A204.1 (cell line): ENCODE measurements around the gene LHFPL5.

Experiments
- FAIRE-seq: peaks from 2 replicates; lab custom pipeline; 2012; peaks lifted over from hg19 to GRCh38; lab: Jason Lieb, UNC

LHFPL5 gene

GRCh38 chr6:35794536-35795452, 10.4 kb upstream of the LHFPL5 start:
- FAIRE-seq, result no peak

GRCh38 chr6:35795453-35796071, 9.6 kb upstream of the LHFPL5 start:
- no peak for FAIRE-seq

- FAIRE-seq, result no peak
Observed at GRCh38 chr6:35796236-35796635, 8.9 kb upstream of the LHFPL5 start.

- no peak for FAIRE-seq
Observed at GRCh38 chr6:35797837-35798526, 7.2 kb upstream of the LHFPL5 start.

- FAIRE-seq, result no peak
Observed at GRCh38 chr6:35798706-35799105, 6.4 kb upstream of the LHFPL5 start.

- FAIRE-seq, result no peak
Observed at GRCh38 chr6:35801148-35801547, 4.0 kb upstream of the LHFPL5 start.

GRCh38 chr6:35808688-35809087, 3.5 kb downstream of the LHFPL5 start:
- FAIRE-seq, result no peak

- FAIRE-seq, result no peak
Observed at GRCh38 chr6:35809809-35810208, 4.7 kb downstream of the LHFPL5 start.

- FAIRE-seq, result no peak
Observed at GRCh38 chr6:35810971-35811698, 6.0 kb downstream of the LHFPL5 start.

GRCh38 chr6:35811699-35811995, 6.5 kb downstream of the LHFPL5 start:
- no peak for FAIRE-seq

- FAIRE-seq, result no peak
Observed at GRCh38 chr6:35817515-35817914, 12.4 kb downstream of the LHFPL5 start.

GRCh38 chr6:35823601-35824000, 18.4 kb downstream of the LHFPL5 start:
- no peak for FAIRE-seq

GRCh38 chr6:35824552-35825192, 19.5 kb downstream of the LHFPL5 start:
- FAIRE-seq, result no peak

- no peak for FAIRE-seq
Observed at GRCh38 chr6:35829306-35829705, 24.2 kb downstream of the LHFPL5 start.

- FAIRE-seq, result no peak
Observed at GRCh38 chr6:35831257-35832007, 26.3 kb downstream of the LHFPL5 start.

GRCh38 chr6:35833536-35833935, 28.4 kb downstream of the LHFPL5 start:
- FAIRE-seq, result no peak

GRCh38 chr6:35839019-35839418, 33.9 kb downstream of the LHFPL5 start:
- FAIRE-seq, result no peak

GRCh38 chr6:35842381-35842780, 37.2 kb downstream of the LHFPL5 start:
- FAIRE-seq, result no peak

- FAIRE-seq, result no peak
Observed at GRCh38 chr6:35844290-35844689, 39.1 kb downstream of the LHFPL5 start.

GRCh38 chr6:35850208-35850607, 45.1 kb downstream of the LHFPL5 start:
- FAIRE-seq, result no peak

- FAIRE-seq, result no peak
Observed at GRCh38 chr6:35852994-35853393, 47.8 kb downstream of the LHFPL5 start.
